Nucleus accumbens (tissue), 56 donors: ENCODE measurements around the gene KRTAP5-1.
A peak's percentile ranks its signal among the peaks of the same experiment; 100 is the strongest.

Experiments
- DNase-seq, 56 donors: peaks; one replicate each; lab custom pipeline; 2025; lab: John Stamatoyannopoulos, UW

The KRTAP5-1 gene

GRCh38 chr11:1547467-1548098, 37.5 kb downstream of the KRTAP5-1 start:
- DNase-seq: no peak

- DNase-seq: peak in 26 of 56 donors; percentile 17 to 70 (median 34)
Observed at GRCh38 chr11:1546536-1547466, 38.3 kb downstream of the KRTAP5-1 start.

- DNase-seq: no peak
Observed at GRCh38 chr11:1546077-1546535, 39.0 kb downstream of the KRTAP5-1 start.

- no peak for DNase-seq
Observed at GRCh38 chr11:1545432-1545831, 39.7 kb downstream of the KRTAP5-1 start.

- DNase-seq: no peak
Observed at GRCh38 chr11:1544536-1544935, 40.5 kb downstream of the KRTAP5-1 start.

- no peak for DNase-seq
Observed at GRCh38 chr11:1543606-1544263, 41.3 kb downstream of the KRTAP5-1 start.

- no peak for DNase-seq
Observed at GRCh38 chr11:1542267-1542666, 42.8 kb downstream of the KRTAP5-1 start.

GRCh38 chr11:1541474-1542204, 43.4 kb downstream of the KRTAP5-1 start:
- peak in 51 of 56 donors; percentile 19 to 89 (median 73) for DNase-seq

- no peak for DNase-seq
Observed at GRCh38 chr11:1540074-1540473, 45.0 kb downstream of the KRTAP5-1 start.

- no peak for DNase-seq
Observed at GRCh38 chr11:1538153-1538552, 46.9 kb downstream of the KRTAP5-1 start.

GRCh38 chr11:1536065-1536843, 48.8 kb downstream of the KRTAP5-1 start:
- no peak for DNase-seq

- no peak for DNase-seq
Observed at GRCh38 chr11:1534682-1535081, 50.4 kb downstream of the KRTAP5-1 start.
